ENCODE results near the gene S100A4.
A peak's percentile ranks its signal among the peaks of the same experiment; 100 is the strongest.

The S100A4 gene

GRCh38 chr1:153587314-153587713 lies 41.7 kb upstream of the S100A4 start:
- H3K36me3 ChIP-seq (ENCODE audit: insufficient read depth, low read length) = no peaks in the 10 kb centered on the region
- H2AFZ ChIP-seq (ENCODE audit: low read length) = peak overlapping the region; percentile 73; the same call in 1 of the 2 replicates
- no peaks in the 10 kb centered on the region for H3K27me3 ChIP-seq (ENCODE audit: insufficient read depth, low read length, poor library complexity, severe bottlenecking)
- H3K4me2 ChIP-seq (ENCODE audit: low read depth, low read length, poor library complexity, severe bottlenecking) = no peak overlapping the region
- no peaks in the 10 kb centered on the region for H3K9me3 ChIP-seq (ENCODE audit: insufficient read depth, low read depth, low read length)
- no peak overlapping the region for H3K9ac ChIP-seq (ENCODE audit: low read depth, low read length, poor library complexity, severe bottlenecking)
- H3F3A ChIP-seq (ENCODE audit: low read depth) = no peaks in the 10 kb centered on the region
- H3K79me2 ChIP-seq (ENCODE audit: insufficient read depth, low read length) = no peaks in the 10 kb centered on the region
- no peaks in the 10 kb centered on the region for H4K20me1 ChIP-seq (ENCODE audit: insufficient read depth, low read length, poor library complexity, severe bottlenecking)
- no peak overlapping the region for H3K4me3 ChIP-seq (ENCODE audit: low read length, poor library complexity, severe bottlenecking)
- TF ChIP-seq EZH2phosphoT487 (IDR thresholded peaks at IDR 0.05; ENCODE audit: borderline replicate concordance) (no peak), CTCF (conservative IDR thresholded peaks at IDR 0.05; ENCODE audit: low read length) (no peak)
- H3K9me2 ChIP-seq (replicated peaks; ENCODE audit: low read depth, low read length) = no peaks in the 10 kb centered on the region
- H3K4me1 ChIP-seq (ENCODE audit: insufficient read depth, low read length, poor library complexity, severe bottlenecking) = no peaks in the 10 kb centered on the region

- no peaks in the 10 kb centered on the region for H4K20me1 ChIP-seq (ENCODE audit: insufficient read depth, low read length, poor library complexity, severe bottlenecking)
- H3K4me3 ChIP-seq (ENCODE audit: low read length, poor library complexity, severe bottlenecking) = no peak overlapping the region
- no peaks in the 10 kb centered on the region for H3K9me2 ChIP-seq (replicated peaks; ENCODE audit: low read depth, low read length)
- no peaks in the 10 kb centered on the region for H3K9me3 ChIP-seq (ENCODE audit: insufficient read depth, low read depth, low read length)
- H3K4me1 ChIP-seq (ENCODE audit: insufficient read depth, low read length, poor library complexity, severe bottlenecking) = no peaks in the 10 kb centered on the region
- no peaks in the 10 kb centered on the region for H3K36me3 ChIP-seq (ENCODE audit: insufficient read depth, low read length)
- H3F3A ChIP-seq (ENCODE audit: low read depth) = no peaks in the 10 kb centered on the region
- no peak overlapping the region for H3K9ac ChIP-seq (ENCODE audit: low read depth, low read length, poor library complexity, severe bottlenecking)
- no peaks in the 10 kb centered on the region for H3K79me2 ChIP-seq (ENCODE audit: insufficient read depth, low read length)
- no peaks in the 10 kb centered on the region for H3K27me3 ChIP-seq (ENCODE audit: insufficient read depth, low read length, poor library complexity, severe bottlenecking)
- no peak overlapping the region for H3K4me2 ChIP-seq (ENCODE audit: low read depth, low read length, poor library complexity, severe bottlenecking)
- no peak for TF ChIP-seq CTCF (conservative IDR thresholded peaks at IDR 0.05; ENCODE audit: low read length)
- TF ChIP-seq EZH2phosphoT487 (IDR thresholded peaks at IDR 0.05; ENCODE audit: borderline replicate concordance) = no peak
- no peak overlapping the region for H2AFZ ChIP-seq (ENCODE audit: low read length)
Measured at GRCh38 chr1:153586347-153586746, 40.7 kb upstream of the S100A4 start.

- no peak for TF ChIP-seq EZH2phosphoT487 (IDR thresholded peaks at IDR 0.05; ENCODE audit: borderline replicate concordance)
- no peak for TF ChIP-seq CTCF (conservative IDR thresholded peaks at IDR 0.05; ENCODE audit: low read length)
- Histone ChIP-seq H3K4me1 (ENCODE audit: insufficient read depth, low read length, poor library complexity, severe bottlenecking) (no peaks in the 10 kb centered on the region), H3K9ac (ENCODE audit: low read depth, low read length, poor library complexity, severe bottlenecking) (no peak overlapping the region), H3K36me3 (ENCODE audit: insufficient read depth, low read length) (no peaks in the 10 kb centered on the region), H4K20me1 (ENCODE audit: insufficient read depth, low read length, poor library complexity, severe bottlenecking) (no peaks in the 10 kb centered on the region), H3K27me3 (ENCODE audit: insufficient read depth, low read length, poor library complexity, severe bottlenecking) (no peaks in the 10 kb centered on the region), H3K4me2 (ENCODE audit: low read depth, low read length, poor library complexity, severe bottlenecking) (no peak overlapping the region), H3F3A (ENCODE audit: low read depth) (no peaks in the 10 kb centered on the region), H3K9me3 (ENCODE audit: insufficient read depth, low read depth, low read length) (no peaks in the 10 kb centered on the region), H3K4me3 (ENCODE audit: low read length, poor library complexity, severe bottlenecking) (no peak overlapping the region), H3K79me2 (ENCODE audit: insufficient read depth, low read length) (no peaks in the 10 kb centered on the region), H3K9me2 (replicated peaks; ENCODE audit: low read depth, low read length) (no peaks in the 10 kb centered on the region), H2AFZ (ENCODE audit: low read length) (no peak overlapping the region)
Measured at GRCh38 chr1:153585006-153585405, 39.4 kb upstream of the S100A4 start.

Data from Loucy (cell line).